MM.1S (cell line): ENCODE data around the gene TNFAIP3.

Experiments used
- DNase-seq: peaks from one replicate; pipeline ENCODE4 v3.0.0-alpha.2; 2015
- H2AFZ ChIP-seq: fragments of 300-600 bp; sonication (generic); 2 replicates; pipeline ENCODE4 v1.6.0; 2016; ENCODE audit warnings: antibody characterized with exemption, low read length
- H3F3A ChIP-seq: fragments of 300-600 bp; sonication (generic); 2 replicates; pipeline ENCODE4 v1.6.1; 2016; ENCODE audit warnings: mild to moderate bottlenecking, antibody characterized with exemption, low read length, moderate library complexity, mixed read lengths; ENCODE audit not compliant: insufficient read depth
- H3K27ac ChIP-seq: fragments of 300-600 bp; sonication (generic); 2 replicates; pipeline ENCODE4 v1.5.1; 2016; ENCODE audit warnings: mild to moderate bottlenecking, low read length
- H3K27me3 ChIP-seq: fragments of 300-600 bp; sonication (generic); replicated peaks from 2 replicates; pipeline ENCODE4 v1.6.0; 2016; ENCODE audit warnings: low read length; ENCODE audit not compliant: insufficient read depth
- H3K36me3 ChIP-seq: fragments of 300-600 bp; sonication (generic); replicated peaks from 2 replicates; pipeline ENCODE4 v1.6.1; 2016; ENCODE audit warnings: mild to moderate bottlenecking, low read length, mixed read lengths; ENCODE audit not compliant: insufficient read depth
- H3K4me1 ChIP-seq: fragments of 300-600 bp; sonication (generic); 2 replicates; pipeline ENCODE4 v1.6.1; 2016; ENCODE audit warnings: low read length, mixed read lengths
- H3K4me2 ChIP-seq: fragments of 300-600 bp; sonication (generic); 2 replicates; pipeline ENCODE4 v1.6.0; 2016; ENCODE audit warnings: low read depth, low read length
- H3K4me3 ChIP-seq: fragments of 300-600 bp; sonication (generic); 2 replicates; pipeline ENCODE4 v1.5.1; 2016; ENCODE audit warnings: low read length, mixed read lengths
- H3K79me2 ChIP-seq: fragments of 300-600 bp; sonication (generic); 2 replicates; pipeline ENCODE4 v1.6.1; 2016; ENCODE audit warnings: mixed run types, low read length, mixed read lengths
- H3K9ac ChIP-seq: fragments of 300-600 bp; sonication (generic); 2 replicates; pipeline ENCODE4 v1.6.1; 2016; ENCODE audit warnings: low read length, mixed read lengths
- H3K9me2 ChIP-seq: fragments of 300-600 bp; sonication (generic); replicated peaks from 2 replicates; pipeline ENCODE4 v1.6.1; 2016; ENCODE audit warnings: mild to moderate bottlenecking, low read length, mixed read lengths; ENCODE audit not compliant: insufficient read depth
- H3K9me3 ChIP-seq: fragments of 300-600 bp; sonication (generic); replicated peaks from 2 replicates; pipeline ENCODE4 v1.6.1; 2016; ENCODE audit warnings: mild to moderate bottlenecking, low read length, mixed read lengths; ENCODE audit not compliant: insufficient read depth
- H4K20me1 ChIP-seq: fragments of 300-600 bp; sonication (generic); 2 replicates; pipeline ENCODE4 v1.6.1; 2016; ENCODE audit warnings: mild to moderate bottlenecking, low read length, moderate library complexity, mixed read lengths; ENCODE audit not compliant: insufficient read depth
- EZH2 ChIP-seq: fragments of 300-600 bp; sonication (generic); optimal IDR thresholded peaks from 2 replicates; pipeline ENCODE3; 2017; ENCODE audit warnings: low read depth, mild to moderate bottlenecking, antibody characterized with exemption, low read length, mixed read lengths
- EZH2phosphoT487 ChIP-seq: fragments of 300-600 bp; sonication (generic); IDR thresholded peaks from 2 replicates; pipeline ENCODE4 v1.6.1; 2018; ENCODE audit warnings: antibody characterized with exemption, low read length
- TF ChIP-seq, protein P1 (sequence below): fragments of 300-600 bp; sonication (generic); IDR thresholded peaks from 2 replicates; pipeline ENCODE4 v1.5.1; 2016; ENCODE audit warnings: antibody characterized with exemption, low read length, mixed read lengths

The TNFAIP3 gene

DNA sequence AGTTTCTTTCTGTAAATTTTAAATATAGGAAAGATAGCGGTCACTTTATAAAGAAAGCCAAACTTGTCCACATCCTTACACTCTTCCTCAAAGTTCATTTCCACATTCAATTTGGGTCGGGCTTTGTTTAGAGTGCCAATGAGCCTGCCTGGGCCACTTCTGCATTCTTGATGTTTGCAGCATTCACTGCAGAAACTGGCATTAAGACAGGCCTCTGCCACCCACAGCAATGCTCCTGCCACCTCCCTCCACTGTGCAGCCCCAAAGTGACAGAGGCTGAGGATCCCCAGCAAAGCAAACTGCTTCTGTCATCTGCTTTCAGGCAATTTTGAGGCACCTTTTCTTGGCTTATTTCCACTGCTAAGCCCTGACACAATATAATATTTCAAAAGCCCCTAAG lies 61.2 kb downstream of the TNFAIP3 start:
- H3K27ac ChIP-seq = peak overlapping the region; percentile 95
- H3K27me3 ChIP-seq = no peaks in the 10 kb centered on the region
- H4K20me1 ChIP-seq = no peaks in the 10 kb centered on the region
- peak overlapping the region; percentile 30 for H3K4me3 ChIP-seq
- H3K4me2 ChIP-seq = peak overlapping the region; percentile 66
- H3K9me2 ChIP-seq = no peaks in the 10 kb centered on the region
- peak overlapping the region; percentile 66 for H3K9ac ChIP-seq
- H3K36me3 ChIP-seq = no peaks in the 10 kb centered on the region
- peaks cover 33% of the 10 kb centered on the region for H3F3A ChIP-seq
- no peaks in the 10 kb centered on the region for H3K9me3 ChIP-seq
- H2AFZ ChIP-seq = no peak overlapping the region
- H3K4me1 ChIP-seq = peaks cover 61% of the 10 kb centered on the region
- TF ChIP-seq EZH2phosphoT487 = no peak
- no peak for TF ChIP-seq EZH2
- TF ChIP-seq, protein P1, sequence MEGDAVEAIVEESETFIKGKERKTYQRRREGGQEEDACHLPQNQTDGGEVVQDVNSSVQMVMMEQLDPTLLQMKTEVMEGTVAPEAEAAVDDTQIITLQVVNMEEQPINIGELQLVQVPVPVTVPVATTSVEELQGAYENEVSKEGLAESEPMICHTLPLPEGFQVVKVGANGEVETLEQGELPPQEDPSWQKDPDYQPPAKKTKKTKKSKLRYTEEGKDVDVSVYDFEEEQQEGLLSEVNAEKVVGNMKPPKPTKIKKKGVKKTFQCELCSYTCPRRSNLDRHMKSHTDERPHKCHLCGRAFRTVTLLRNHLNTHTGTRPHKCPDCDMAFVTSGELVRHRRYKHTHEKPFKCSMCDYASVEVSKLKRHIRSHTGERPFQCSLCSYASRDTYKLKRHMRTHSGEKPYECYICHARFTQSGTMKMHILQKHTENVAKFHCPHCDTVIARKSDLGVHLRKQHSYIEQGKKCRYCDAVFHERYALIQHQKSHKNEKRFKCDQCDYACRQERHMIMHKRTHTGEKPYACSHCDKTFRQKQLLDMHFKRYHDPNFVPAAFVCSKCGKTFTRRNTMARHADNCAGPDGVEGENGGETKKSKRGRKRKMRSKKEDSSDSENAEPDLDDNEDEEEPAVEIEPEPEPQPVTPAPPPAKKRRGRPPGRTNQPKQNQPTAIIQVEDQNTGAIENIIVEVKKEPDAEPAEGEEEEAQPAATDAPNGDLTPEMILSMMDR = no peak
- DNase-seq = peak; percentile 59
- no peaks in the 10 kb centered on the region for H3K79me2 ChIP-seq

DNA sequence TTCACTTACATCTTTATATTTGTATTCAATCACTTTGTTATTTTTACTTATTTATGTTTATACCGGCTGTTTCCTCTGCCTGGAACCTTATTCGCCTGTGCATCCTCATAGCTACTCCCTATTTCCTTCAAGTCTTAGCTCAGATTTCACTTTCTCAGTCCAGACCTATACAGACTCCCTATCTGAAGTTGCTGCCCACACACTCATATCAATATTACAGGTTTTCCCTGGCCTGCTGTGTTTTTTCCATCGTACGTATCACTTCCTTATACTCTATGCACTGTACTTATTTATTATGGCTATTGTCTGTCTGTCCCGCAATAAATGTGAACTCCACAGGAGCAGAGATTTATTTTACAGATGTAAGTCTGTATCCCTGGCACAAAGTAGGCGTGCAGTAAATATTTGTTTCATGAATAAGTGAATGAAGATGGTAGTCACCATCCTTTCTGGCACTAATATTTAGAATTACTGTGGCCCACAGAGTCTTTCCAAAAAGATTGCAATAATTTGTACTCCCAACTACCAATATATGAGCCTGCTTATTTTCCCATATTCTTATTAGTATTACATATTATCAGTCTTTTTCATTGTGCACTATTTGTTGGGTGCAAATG lies 64.9 kb downstream of the TNFAIP3 start:
- Histone ChIP-seq H3K4me1 (peaks cover 42% of the 10 kb centered on the region), H3K4me2 (no peak overlapping the region), H3K9ac (no peak overlapping the region), H3K9me2 (no peaks in the 10 kb centered on the region), H3K9me3 (no peaks in the 10 kb centered on the region), H3K79me2 (no peaks in the 10 kb centered on the region), H3K4me3 (no peak overlapping the region), H3K27ac (no peak overlapping the region), H3F3A (peaks cover 27% of the 10 kb centered on the region), H3K36me3 (no peaks in the 10 kb centered on the region), H3K27me3 (no peaks in the 10 kb centered on the region), H2AFZ (no peak overlapping the region), H4K20me1 (no peaks in the 10 kb centered on the region)
- TF ChIP-seq EZH2 (no peak), EZH2phosphoT487 (no peak)
- TF ChIP-seq, protein P1 = no peak
- no peak for DNase-seq
